ENCODE data around the gene ANKRD17.
A peak's percentile ranks its signal among the peaks of the same experiment; 100 is the strongest.

The ANKRD17 gene

GRCh38 chr4:73142995-73143547 is 115.5 kb downstream of the ANKRD17 start:
- ChIA-PET POLR2A (ENCODE audit: low non-redundant PET) (no interaction called here), CTCF (interaction anchor here (0.9 kb wide), 1 partner anchor 15 kb away, joined by 3 read pairs; no protein-coding TSS in a partner anchor)
- TF ChIP-seq CTCF (conservative IDR thresholded peaks at IDR 0.05; ENCODE audit: low read depth) = peak; percentile 33; the same call in 1 of the 2 replicates
- no peak overlapping the region for H3K27ac ChIP-seq
- no peak for DNase-seq (ENCODE audit: low spot score)

GRCh38 chr4:73139991-73140390 is 118.6 kb downstream of the ANKRD17 start:
- ChIA-PET CTCF (interaction anchor here (1.4 kb wide), 1 partner anchor 10 kb away, joined by 3 read pairs; no protein-coding TSS in a partner anchor), POLR2A (ENCODE audit: low non-redundant PET) (no interaction called here)
- H3K27ac ChIP-seq = no peak overlapping the region
- no peak for DNase-seq (ENCODE audit: low spot score)
- TF ChIP-seq CTCF (conservative IDR thresholded peaks at IDR 0.05; ENCODE audit: low read depth) = no peak

- ChIA-PET CTCF (interaction anchor here (0.6 to 1.4 kb wide), 3 partner anchors 10 to 1227 kb away, joined by 3 read pairs; no protein-coding TSS in a partner anchor), POLR2A (ENCODE audit: low non-redundant PET) (no interaction called here)
These were observed 119.4 kb downstream of the ANKRD17 start for GRCh38 chr4:73139245-73139644.

GRCh38 chr4:73137121-73137520 is 121.5 kb downstream of the ANKRD17 start:
- POLR2A ChIA-PET (ENCODE audit: low non-redundant PET) = no interaction called here
- TF ChIP-seq CTCF (conservative IDR thresholded peaks at IDR 0.05; ENCODE audit: low read depth) = no peak
- CTCF ChIA-PET = no interaction called here
- H3K27ac ChIP-seq = no peak overlapping the region
- no peak for DNase-seq (ENCODE audit: low spot score)

More at GRCh38 chr4:73139245-73139644, 119.4 kb downstream of the ANKRD17 start:
- DNase-seq (ENCODE audit: low spot score) = no peak
- no peak for TF ChIP-seq CTCF (conservative IDR thresholded peaks at IDR 0.05; ENCODE audit: low read depth)
- H3K27ac ChIP-seq = no peak overlapping the region

- no peak overlapping the region for H3K27ac ChIP-seq
- TF ChIP-seq CTCF (conservative IDR thresholded peaks at IDR 0.05; ENCODE audit: low read depth) = no peak
- CTCF ChIA-PET = interaction anchor here (0.6 kb wide), 1 partner anchor 34 kb away, joined by 3 read pairs; no protein-coding TSS in a partner anchor
- DNase-seq (ENCODE audit: low spot score) = no peak
- POLR2A ChIA-PET (ENCODE audit: low non-redundant PET) = no interaction called here
These were observed 124.8 kb downstream of the ANKRD17 start for GRCh38 chr4:73133784-73134183.

- no peak overlapping the region for H3K27ac ChIP-seq
- ChIA-PET POLR2A (ENCODE audit: low non-redundant PET) (interaction anchor here (0.6 kb wide), 1 partner anchor 29 kb away, joined by 3 read pairs; no protein-coding TSS in a partner anchor), CTCF (no interaction called here)
- no peak for DNase-seq (ENCODE audit: low spot score)
- no peak for TF ChIP-seq CTCF (conservative IDR thresholded peaks at IDR 0.05; ENCODE audit: low read depth)
These were observed 127.3 kb downstream of the ANKRD17 start for GRCh38 chr4:73131281-73131680.
